Upper lobe of right lung (tissue), 1 donor: ENCODE measurements around the gene DNAJC3. TPM values are rescaled to one million over a fixed set of nuclear protein-coding genes. Genes with fewer than 3 reads are reported as not detected.
"Not testable (repeated sequence)": the region's sequence is repeated elsewhere in the genome, so short reads cannot be mapped to it uniquely, and the experiment has no call there.

Source experiments
- ATAC-seq: fragments of 200-7000 bp; cut with Tn5 transposase; one replicate; pipeline ENCODE4 v1.9.1; 2020; ENCODE audit warnings: mild to moderate bottlenecking, moderate library complexity
- DNase-seq: peaks from one replicate; pipeline ENCODE4 v3.0.0-alpha.2; 2020
- H3K27ac ChIP-seq: fragments of 200-600 bp; one replicate; pipeline ENCODE4 v1.8.0; 2022
- H3K27me3 ChIP-seq: fragments of 200-600 bp; one replicate; pipeline ENCODE4 v1.8.0; 2022; ENCODE audit warnings: mild to moderate bottlenecking
- H3K36me3 ChIP-seq: fragments of 200-600 bp; one replicate; pipeline ENCODE4 v1.8.0; 2022
- H3K4me1 ChIP-seq: fragments of 200-600 bp; one replicate; pipeline ENCODE4 v1.8.0; 2022
- H3K4me3 ChIP-seq: fragments of 200-600 bp; one replicate; pipeline ENCODE4 v1.8.0; 2022; ENCODE audit warnings: mild to moderate bottlenecking
- H3K9me3 ChIP-seq: fragments of 200-600 bp; one replicate; pipeline ENCODE4 v1.8.0; 2022
- intact Hi-C: fragments of 100-400 bp; cut with DNase I; formaldehyde crosslinking; loops from one replicate; pipeline ENCODE4 v1.11.0; 2022
- total RNA-seq: library from RNA; stranded (reverse); fragmentation: NEBNext Ultra II Directional; extraction: Animal tissue kit (Norgen Biotek cat#: 25700); gene quantifications from one replicate; pipeline ENCODE4 v1.2.1, GENCODE V29; 2021
- TF ChIP-seq, protein P1 (sequence below): fragments of 200-600 bp; IDR thresholded peaks from one replicate; pipeline ENCODE4 v1.8.0; 2022; ENCODE audit warnings: antibody characterized with exemption
- donor health status: DM: no; HTN: yes; CAD: no; lungs with severe emphysema.

The DNAJC3 gene
- total RNA-seq, 1 donor from 2014 or later: 67.9 TPM

DNA sequence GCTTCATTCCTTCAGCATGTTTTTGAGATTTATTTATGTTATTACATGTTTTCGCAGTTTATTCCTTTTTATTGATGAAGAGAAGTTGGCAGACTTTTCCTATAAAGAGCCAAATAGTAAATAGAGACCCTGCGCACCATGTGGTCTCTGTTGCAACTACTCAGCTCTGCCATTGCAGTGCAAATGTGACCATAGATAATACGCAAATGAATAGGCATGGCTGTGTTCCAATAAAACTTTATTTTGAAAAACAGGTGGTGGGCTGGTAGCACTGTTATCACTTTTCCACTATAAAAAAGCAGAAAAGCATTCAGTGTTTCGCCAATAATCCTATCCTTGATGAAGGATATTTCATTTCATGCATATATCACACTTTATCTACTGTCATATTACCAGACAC lies 95.0 kb downstream of the DNAJC3 start:
- Histone ChIP-seq H3K4me3 (no peak overlapping the region), H3K4me1 (no peaks in the 10 kb centered on the region), H3K36me3 (peaks cover 36% of the 10 kb centered on the region), H3K27ac (no peak overlapping the region), H3K27me3 (no peaks in the 10 kb centered on the region), H3K9me3 (no peaks in the 10 kb centered on the region)
- ATAC-seq (no peak), DNase-seq (no peak)
- intact Hi-C loops: no loop called here
- TF ChIP-seq, protein P1, sequence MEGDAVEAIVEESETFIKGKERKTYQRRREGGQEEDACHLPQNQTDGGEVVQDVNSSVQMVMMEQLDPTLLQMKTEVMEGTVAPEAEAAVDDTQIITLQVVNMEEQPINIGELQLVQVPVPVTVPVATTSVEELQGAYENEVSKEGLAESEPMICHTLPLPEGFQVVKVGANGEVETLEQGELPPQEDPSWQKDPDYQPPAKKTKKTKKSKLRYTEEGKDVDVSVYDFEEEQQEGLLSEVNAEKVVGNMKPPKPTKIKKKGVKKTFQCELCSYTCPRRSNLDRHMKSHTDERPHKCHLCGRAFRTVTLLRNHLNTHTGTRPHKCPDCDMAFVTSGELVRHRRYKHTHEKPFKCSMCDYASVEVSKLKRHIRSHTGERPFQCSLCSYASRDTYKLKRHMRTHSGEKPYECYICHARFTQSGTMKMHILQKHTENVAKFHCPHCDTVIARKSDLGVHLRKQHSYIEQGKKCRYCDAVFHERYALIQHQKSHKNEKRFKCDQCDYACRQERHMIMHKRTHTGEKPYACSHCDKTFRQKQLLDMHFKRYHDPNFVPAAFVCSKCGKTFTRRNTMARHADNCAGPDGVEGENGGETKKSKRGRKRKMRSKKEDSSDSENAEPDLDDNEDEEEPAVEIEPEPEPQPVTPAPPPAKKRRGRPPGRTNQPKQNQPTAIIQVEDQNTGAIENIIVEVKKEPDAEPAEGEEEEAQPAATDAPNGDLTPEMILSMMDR: no peak

DNA sequence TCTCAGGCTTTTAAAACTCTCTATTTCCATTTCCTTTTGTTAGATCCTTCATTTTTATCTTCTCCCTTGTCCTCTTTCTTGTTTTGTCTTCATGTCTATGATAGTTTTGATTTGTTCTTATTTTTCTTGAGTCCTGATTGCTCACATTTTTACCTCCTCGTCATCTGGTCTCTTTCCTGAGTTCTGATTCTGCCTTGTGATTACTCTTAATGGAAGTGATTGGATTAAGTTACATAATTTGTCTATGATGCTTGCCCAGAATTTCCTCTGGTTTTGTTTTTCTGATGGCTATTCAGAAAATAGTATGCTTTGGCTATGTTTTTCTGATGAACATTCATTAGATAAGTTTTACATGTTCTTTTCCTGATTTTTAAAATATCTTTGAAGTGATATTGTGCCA lies 102.6 kb downstream of the DNAJC3 start:
- no peak for ATAC-seq
- no peak for DNase-seq
- TF ChIP-seq, protein P1: no peak
- no peak overlapping the region for H3K4me3 ChIP-seq
- no peaks in the 10 kb centered on the region for H3K9me3 ChIP-seq
- H3K36me3 ChIP-seq: peaks cover 27% of the 10 kb centered on the region
- H3K27me3 ChIP-seq: no peaks in the 10 kb centered on the region
- intact Hi-C loops: no loop called here
- no peaks in the 10 kb centered on the region for H3K4me1 ChIP-seq
- no peak overlapping the region for H3K27ac ChIP-seq

DNA sequence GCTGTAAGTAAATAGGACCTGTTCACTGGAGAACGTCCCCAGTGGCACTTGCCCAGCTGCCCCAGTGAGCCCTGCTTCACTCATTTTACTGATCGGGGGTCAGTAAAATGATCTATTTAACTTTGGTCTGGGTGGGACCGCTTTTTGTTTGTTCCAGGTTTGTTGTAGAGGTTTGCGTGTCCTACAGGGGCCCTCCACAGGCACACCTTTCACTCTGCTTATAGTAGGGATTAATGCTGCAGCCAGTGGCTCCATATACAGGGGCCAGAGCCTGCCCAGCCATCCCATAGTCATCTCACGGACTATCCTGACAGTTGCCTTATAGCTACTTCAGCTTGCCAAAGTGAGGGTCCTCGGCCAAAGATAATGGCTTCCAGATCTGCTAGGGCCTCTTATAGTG lies 104.1 kb downstream of the DNAJC3 start:
- Histone ChIP-seq H3K36me3 (peaks cover 25% of the 10 kb centered on the region), H3K27ac (no peak overlapping the region), H3K27me3 (no peaks in the 10 kb centered on the region), H3K4me3 (no peak overlapping the region), H3K9me3 (no peaks in the 10 kb centered on the region), H3K4me1 (no peaks in the 10 kb centered on the region)
- intact Hi-C loops: no loop called here
- ATAC-seq (no peak), DNase-seq (no peak)
- TF ChIP-seq, protein P1: no peak

DNA sequence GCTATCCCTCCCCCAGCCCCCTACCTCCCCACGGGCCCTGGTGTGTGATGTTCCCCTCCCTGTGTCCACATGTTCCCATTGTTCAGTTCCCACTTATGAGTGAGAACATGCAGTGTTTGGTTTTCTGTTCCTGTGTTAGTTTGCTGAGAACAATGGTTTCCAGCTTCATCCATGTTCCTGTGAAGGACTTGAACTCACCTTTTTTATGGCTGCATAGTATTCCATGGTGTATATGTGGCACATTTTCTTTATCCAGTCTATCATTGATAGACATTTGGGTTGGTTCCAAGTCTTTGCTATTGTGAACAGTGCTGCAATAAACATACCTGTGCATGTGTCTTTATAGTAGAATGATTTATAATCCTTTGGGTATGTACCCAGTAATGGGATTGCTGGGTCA lies 105.0 kb downstream of the DNAJC3 start:
- H3K4me1 ChIP-seq, ATAC-seq, intact Hi-C loops, DNase-seq, H3K9me3 ChIP-seq, H3K4me3 ChIP-seq, H3K27me3 ChIP-seq, H3K27ac ChIP-seq: not testable (repeated sequence)
- peaks cover 32% of the 10 kb centered on the region for H3K36me3 ChIP-seq

DNA sequence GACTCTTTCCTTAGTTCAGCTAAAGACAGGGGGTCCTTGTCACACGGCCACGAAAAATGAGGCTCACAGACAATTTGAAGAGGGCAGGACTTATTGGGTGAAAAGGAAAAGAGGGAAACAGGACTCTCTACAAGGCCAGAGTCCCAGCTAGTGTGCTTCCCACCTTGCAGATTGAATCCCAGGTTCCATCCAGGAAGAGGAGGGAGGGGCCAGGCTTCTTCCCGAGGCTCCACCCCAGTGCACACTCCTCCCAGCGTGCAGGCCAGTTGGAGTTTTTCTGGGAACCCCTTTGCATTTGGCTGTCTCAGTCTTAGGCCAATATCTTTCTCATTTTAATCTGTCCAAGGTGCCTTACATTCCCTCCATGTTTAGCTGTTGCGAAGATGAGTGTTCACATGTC lies 106.8 kb downstream of the DNAJC3 start:
- H3K36me3 ChIP-seq: peaks cover 39% of the 10 kb centered on the region
- no peaks in the 10 kb centered on the region for H3K4me1 ChIP-seq
- intact Hi-C loops: no loop called here
- ATAC-seq (no peak), DNase-seq (no peak)
- no peaks in the 10 kb centered on the region for H3K27me3 ChIP-seq
- H3K4me3 ChIP-seq: no peak overlapping the region
- TF ChIP-seq, protein P1: no peak
- no peaks in the 10 kb centered on the region for H3K9me3 ChIP-seq
- no peak overlapping the region for H3K27ac ChIP-seq

DNA sequence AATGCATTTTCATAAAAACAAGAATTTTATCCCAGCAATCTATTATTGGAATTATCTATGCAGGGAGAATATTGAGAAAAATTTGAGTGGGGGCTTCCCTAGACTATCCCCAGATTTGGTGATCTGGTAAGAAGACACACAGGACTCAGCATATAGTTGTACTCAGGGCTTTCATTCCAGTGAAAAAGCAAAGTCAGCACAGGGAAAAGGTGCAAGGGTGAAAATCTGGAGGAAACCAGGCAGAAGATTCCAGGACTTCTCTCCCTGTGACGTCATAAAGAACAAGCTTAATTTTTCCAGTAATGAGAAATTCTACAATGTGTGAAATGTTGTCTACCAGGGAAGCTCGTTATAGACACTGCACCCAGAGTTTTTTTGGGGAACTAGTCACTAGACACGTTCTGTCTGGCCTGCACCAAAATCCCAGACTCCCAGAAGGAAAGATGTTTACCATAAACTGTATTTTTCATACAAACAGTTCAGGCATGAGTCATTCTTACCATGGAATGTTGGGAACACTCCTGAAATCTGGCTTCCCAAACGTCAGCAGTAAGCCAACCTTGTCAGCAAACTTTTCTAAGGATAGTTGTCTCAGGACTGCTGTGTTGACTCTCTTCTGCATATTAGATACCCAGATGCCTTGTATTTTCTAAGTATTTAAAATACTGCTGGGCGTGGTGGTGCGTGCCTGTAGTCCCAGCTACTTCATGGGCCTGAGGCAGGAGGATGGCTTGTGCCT lies 107.4 kb downstream of the DNAJC3 start:
- H3K9me3 ChIP-seq: no peaks in the 10 kb centered on the region
- H3K4me1 ChIP-seq: no peaks in the 10 kb centered on the region
- intact Hi-C loops: no loop called here
- TF ChIP-seq, protein P1: no peak
- DNase-seq (no peak), ATAC-seq (no peak)
- H3K36me3 ChIP-seq: peaks cover 37% of the 10 kb centered on the region
- H3K4me3 ChIP-seq: no peak overlapping the region
- H3K27ac ChIP-seq: no peak overlapping the region
- H3K27me3 ChIP-seq: no peaks in the 10 kb centered on the region
